HL-60 (cell line): Measurements from ENCODE around the gene PITX2.

Experiments used
- DNase-seq, 2 experiments: peaks; one replicate each; pipeline ENCODE4 v3.0.0-alpha.2; 2010 to 2020; ENCODE audit warnings: low read depth in 1 of 2, low spot score in 1 of 2
- H3K27ac ChIP-seq: fragments of 250-450 bp; sonication (Bioruptor Pico); replicated peaks from 2 replicates; pipeline ENCODE4 v1.5.1; 2020; ENCODE audit warnings: mild to moderate bottlenecking, moderate library complexity
- H3K27me3 ChIP-seq: fragments of 250-450 bp; sonication (Bioruptor Pico); 2 replicates; pipeline ENCODE4 v1.5.1; 2021; ENCODE audit warnings: mild to moderate bottlenecking, moderate library complexity; ENCODE audit not compliant: insufficient read depth, poor library complexity, severe bottlenecking
- H3K4me3 ChIP-seq: replicated peaks from 2 replicates; pipeline ENCODE4 v1.5.1; 2011; ENCODE audit warnings: mild to moderate bottlenecking, control low read depth, low read length; ENCODE audit not compliant: insufficient read depth
- CTCF ChIP-seq: IDR thresholded peaks from one replicate; pipeline ENCODE4 v1.5.1; 2011; ENCODE audit warnings: low read length, control low read depth, inconsistent platforms; ENCODE audit not compliant: insufficient read depth
- GABPA ChIP-seq: IDR thresholded peaks from 2 replicates; pipeline ENCODE4 v1.6.1; 2012; ENCODE audit warnings: low read depth
- POLR2AphosphoS5 ChIP-seq: IDR thresholded peaks from 2 replicates; pipeline ENCODE4 v1.6.1; 2012; ENCODE audit warnings: low read depth
- SPI1 ChIP-seq: IDR thresholded peaks from 2 replicates; pipeline ENCODE4 v1.6.1; 2012; ENCODE audit warnings: low read depth, mild to moderate bottlenecking, borderline replicate concordance
- TF ChIP-seq, protein P1 (sequence below): IDR thresholded peaks from 2 replicates; pipeline ENCODE4 v1.6.1; 2012; ENCODE audit warnings: low read depth; ENCODE audit not compliant: insufficient replicate concordance

Gene PITX2

DNA sequence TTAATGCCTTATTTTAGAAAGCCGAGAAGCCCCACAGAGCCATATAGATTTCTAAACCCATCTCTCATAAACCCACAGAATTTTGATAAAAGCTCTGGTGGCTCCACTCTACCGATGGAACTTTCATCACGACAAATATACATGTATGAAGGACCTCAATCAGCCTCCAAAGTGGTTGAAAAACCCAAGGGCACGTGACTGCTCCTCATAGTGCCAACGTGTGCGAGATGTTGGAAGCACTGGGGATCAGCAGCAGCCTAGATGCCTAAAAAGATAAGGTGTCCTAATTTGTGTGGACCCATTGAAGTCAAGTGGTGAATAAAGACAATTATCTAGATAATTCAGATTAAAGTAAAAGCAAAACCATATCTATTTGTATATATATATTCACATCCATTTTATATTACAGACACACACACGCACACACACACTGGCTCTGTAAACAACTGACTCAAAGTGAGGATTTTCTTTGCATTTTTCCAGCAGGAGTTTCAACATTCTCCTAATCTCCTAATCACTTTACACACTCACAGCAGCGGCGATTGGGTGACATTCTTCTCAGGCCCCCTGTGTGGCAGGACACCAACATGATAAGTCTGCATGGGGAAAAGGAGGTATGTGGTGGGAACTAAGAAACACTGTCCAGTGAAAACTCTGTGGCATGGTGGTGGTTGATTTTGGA, 2.8 kb upstream of the PITX2 start:
- Histone ChIP-seq H3K4me3 (no peak overlapping the region), H3K27me3 (peaks cover 87% of the 10 kb centered on the region), H3K27ac (no peak overlapping the region)
- no peak for DNase-seq
- no peak for TF ChIP-seq CTCF
- no peak for TF ChIP-seq SPI1
- TF ChIP-seq, protein P1, sequence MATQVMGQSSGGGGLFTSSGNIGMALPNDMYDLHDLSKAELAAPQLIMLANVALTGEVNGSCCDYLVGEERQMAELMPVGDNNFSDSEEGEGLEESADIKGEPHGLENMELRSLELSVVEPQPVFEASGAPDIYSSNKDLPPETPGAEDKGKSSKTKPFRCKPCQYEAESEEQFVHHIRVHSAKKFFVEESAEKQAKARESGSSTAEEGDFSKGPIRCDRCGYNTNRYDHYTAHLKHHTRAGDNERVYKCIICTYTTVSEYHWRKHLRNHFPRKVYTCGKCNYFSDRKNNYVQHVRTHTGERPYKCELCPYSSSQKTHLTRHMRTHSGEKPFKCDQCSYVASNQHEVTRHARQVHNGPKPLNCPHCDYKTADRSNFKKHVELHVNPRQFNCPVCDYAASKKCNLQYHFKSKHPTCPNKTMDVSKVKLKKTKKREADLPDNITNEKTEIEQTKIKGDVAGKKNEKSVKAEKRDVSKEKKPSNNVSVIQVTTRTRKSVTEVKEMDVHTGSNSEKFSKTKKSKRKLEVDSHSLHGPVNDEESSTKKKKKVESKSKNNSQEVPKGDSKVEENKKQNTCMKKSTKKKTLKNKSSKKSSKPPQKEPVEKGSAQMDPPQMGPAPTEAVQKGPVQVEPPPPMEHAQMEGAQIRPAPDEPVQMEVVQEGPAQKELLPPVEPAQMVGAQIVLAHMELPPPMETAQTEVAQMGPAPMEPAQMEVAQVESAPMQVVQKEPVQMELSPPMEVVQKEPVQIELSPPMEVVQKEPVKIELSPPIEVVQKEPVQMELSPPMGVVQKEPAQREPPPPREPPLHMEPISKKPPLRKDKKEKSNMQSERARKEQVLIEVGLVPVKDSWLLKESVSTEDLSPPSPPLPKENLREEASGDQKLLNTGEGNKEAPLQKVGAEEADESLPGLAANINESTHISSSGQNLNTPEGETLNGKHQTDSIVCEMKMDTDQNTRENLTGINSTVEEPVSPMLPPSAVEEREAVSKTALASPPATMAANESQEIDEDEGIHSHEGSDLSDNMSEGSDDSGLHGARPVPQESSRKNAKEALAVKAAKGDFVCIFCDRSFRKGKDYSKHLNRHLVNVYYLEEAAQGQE: no peak
- TF ChIP-seq GABPA: no peak
- TF ChIP-seq POLR2AphosphoS5: no peak

- TF ChIP-seq GABPA (no peak), POLR2AphosphoS5 (no peak), CTCF (no peak), SPI1 (no peak)
- TF ChIP-seq, protein P1: no peak
- no peak overlapping the region for H3K27ac ChIP-seq
- DNase-seq: no peak
- H3K4me3 ChIP-seq: no peak overlapping the region
- peaks cover 87% of the 10 kb centered on the region for H3K27me3 ChIP-seq
These were observed 2.1 kb upstream of the PITX2 start for GRCh38 chr4:110624904-110625494.

DNA sequence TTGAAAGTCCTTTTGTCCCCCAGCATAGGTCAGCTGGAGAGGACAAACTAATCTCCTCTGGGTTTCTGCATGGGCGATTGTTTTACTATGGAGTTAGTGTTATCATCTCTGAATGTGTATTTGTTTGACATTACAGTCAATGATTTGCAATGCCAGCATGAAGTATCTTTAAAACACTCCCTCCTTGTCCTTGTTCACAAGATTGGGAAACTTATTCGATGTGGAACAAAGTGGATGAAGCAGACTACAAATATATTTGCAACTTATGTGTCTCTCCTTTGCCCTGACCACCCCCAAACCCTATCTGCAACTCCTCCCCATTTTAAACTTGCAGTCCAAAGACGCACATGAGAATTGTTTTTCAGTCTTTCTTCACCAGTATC, 1.5 kb upstream of the PITX2 start:
- H3K27ac ChIP-seq: no peak overlapping the region
- no peak for DNase-seq
- H3K27me3 ChIP-seq: peaks cover 87% of the 10 kb centered on the region
- no peak overlapping the region for H3K4me3 ChIP-seq
- TF ChIP-seq SPI1: no peak
- no peak for TF ChIP-seq GABPA
- no peak for TF ChIP-seq CTCF
- TF ChIP-seq POLR2AphosphoS5: no peak
- TF ChIP-seq, protein P1: no peak
